NCI-H187 (cell line): ENCODE data around the gene CDC34.

ENCODE experiments used
- DNase-seq, 2 experiments: peaks; one replicate each; lab custom pipeline; 2025; lab: John Stamatoyannopoulos, UW

Gene CDC34

DNA sequence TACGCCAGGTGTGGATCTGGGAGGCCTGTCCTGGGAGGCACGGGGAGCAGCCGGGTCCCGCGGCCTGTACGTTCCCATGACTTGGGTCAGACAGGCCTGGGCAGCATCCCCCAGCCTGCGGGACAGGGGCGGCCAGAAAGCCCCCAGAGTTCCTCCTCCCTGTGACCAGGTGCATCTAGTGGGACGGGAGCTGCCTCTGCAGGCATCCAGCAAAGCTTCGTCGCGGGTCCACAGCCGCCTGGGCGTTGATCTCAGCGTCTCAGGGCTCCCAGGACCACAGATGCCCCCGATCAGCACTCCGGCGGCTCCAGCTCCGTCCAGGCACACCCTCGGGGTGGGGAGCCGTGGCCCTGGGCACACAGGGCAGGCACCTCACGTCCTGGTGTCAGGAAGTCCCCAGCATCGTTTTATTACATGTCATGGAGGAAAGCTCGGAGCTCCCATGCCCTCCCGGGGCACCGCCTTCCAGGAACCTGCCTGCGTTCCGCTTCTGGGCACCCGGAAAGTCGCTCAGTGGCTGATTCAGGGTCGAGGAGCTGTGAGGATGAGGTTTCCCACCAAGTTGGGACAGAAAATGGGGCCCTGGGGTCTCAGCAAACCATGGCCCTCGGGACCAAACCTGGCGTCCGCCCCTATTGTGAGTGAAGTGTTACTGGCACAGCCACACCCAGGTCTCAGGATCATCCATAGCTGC lies 10.8 kb downstream of the CDC34 start:
- no peak for DNase-seq

DNA sequence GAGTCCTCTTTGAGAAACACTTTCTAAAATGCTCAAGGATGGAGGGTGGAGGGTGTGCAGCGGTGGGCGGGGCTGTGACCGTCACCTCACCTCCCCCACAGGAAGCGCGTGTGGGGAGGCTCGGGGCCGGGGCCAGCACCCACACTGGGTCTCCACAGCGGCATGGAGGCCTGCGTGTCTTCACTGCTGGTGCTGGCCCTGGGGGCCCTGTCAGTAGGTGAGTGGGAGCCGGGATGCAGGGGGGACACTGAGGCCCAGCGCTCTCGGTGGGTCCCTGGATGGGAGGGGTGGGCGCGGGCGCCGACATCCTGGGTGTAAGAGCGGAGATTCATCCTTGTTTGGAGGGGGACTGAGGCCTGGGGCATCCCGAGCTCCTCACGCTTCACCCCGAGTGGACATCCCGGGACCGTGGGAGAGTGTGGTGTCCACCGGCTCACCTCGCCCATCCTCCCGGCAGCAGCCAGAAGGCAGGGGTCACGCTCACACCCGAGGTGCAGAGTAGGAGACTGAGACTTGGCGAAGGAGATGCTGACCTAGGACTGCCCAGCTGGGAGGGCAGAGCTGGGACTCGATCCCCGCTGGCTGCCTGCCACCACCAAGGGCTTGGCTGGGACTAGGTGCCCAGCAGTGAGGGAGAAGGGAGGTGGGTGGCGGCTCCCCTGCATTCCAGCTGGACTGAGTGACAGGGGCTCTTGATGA lies 12.5 kb downstream of the CDC34 start, which contains the start of gene GZMM:
GZMM (plus strand) TSS at position 144 of the 699 bp plus-strand sequence; CDS start at position 163, 19 bp downstream.
- DNase-seq, result no peak

DNA sequence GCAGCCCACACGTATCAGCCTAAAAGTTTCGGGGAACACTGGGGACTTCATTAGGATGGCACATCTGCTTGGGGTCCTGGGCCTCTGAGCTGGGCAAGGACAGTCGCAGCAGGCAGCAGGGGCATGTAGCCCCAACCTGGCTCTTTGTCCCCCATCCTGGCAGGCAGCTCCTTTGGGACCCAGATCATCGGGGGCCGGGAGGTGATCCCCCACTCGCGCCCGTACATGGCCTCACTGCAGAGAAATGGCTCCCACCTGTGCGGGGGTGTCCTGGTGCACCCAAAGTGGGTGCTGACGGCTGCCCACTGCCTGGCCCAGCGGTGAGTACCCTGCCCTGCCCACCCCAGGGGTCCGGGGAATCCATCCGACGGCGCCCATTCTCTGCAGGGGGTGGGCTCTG lies 15.6 kb downstream of the CDC34 start:
- no peak for DNase-seq

DNA sequence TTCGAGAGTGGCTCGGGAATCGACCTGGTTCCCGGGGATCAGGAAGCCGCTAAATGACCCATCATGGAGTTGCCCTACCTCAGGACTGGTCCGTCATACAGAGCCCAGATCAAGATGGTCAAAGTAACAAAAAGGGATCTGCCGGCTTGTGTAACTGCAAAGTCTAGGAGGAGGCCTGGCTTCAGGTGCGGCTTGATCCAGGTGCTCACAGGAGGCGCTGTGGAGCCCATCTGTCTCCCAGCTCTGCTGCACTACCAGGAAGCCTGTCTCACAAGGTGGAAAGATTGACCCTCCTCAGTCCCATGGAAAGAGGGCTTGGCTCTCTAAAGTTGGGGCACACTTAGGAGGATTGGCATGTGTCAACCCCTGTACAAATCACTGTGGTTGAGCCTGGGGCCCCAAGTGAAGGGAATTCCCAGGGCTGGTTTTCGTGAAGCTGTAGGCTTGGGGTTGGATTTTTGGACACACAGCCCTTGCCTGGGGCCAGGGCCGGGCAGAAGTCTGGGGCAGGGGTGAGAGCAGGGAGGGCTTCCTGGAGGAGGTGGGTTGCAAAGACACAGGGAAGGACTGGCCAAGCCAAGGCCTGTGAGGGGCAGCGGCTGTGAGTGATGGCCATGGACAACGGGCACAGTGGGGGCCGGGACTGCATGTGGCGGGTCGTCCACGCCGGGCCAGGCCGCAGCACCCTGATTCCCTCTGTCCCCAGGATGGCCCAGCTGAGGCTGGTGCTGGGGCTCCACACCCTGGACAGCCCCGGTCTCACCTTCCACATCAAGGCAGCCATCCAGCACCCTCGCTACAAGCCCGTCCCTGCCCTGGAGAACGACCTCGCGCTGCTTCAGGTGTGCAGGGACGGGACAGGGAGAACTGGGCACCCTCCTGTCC lies 16.5 kb downstream of the CDC34 start:
- DNase-seq, result no peak

DNA sequence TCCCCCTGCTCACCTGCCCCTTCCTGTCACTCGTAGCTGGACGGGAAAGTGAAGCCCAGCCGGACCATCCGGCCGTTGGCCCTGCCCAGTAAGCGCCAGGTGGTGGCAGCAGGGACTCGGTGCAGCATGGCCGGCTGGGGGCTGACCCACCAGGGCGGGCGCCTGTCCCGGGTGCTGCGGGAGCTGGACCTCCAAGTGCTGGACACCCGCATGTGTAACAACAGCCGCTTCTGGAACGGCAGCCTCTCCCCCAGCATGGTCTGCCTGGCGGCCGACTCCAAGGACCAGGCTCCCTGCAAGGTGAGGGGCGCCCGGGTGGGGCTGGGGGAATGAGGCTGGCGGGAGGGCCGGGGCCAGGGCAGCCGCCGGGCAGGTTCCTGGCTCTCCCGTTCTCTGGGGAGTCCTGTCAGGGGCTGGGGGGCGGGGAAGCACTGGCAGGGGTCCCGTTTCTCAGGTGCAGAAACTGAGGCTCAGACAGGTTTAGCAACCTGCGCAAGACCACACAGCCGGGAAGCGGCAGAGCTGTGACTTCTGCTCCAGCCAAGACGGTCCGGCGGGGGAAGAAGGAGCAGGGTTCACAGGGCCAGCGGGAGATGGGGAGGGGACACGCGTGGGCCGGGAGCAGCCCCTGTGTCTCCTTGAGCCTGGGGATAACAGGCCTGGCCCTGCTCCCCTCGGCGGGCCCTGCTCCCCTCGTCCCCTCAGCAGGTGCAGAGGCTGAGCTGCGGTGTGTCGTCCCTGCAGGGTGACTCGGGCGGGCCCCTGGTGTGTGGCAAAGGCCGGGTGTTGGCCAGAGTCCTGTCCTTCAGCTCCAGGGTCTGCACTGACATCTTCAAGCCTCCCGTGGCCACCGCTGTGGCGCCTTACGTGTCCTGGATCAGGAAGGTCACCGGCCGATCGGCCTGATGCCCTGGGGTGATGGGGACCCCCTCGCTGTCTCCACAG lies 17.6 kb downstream of the CDC34 start:
- no peak for DNase-seq

DNA sequence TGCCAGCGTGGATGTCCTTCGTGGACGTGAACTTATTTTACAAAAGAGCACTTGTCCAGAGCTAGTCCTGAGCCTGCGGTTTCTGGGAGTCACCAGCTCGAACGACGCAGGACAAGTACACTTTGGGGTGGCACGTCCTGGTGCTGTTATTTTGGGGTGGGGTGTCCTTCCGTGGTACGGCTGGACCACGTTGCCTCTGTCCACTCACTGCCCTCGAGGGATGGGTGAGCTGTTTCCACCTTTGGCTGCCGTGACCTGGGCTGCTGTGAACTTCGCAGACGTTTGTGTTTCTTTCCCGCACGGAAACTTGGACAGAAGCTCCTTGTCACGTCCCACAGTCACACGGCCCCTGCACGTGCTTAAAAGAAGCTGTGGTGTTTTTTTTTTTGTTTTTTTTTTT lies 23.3 kb downstream of the CDC34 start:
- DNase-seq, result no peak

DNA sequence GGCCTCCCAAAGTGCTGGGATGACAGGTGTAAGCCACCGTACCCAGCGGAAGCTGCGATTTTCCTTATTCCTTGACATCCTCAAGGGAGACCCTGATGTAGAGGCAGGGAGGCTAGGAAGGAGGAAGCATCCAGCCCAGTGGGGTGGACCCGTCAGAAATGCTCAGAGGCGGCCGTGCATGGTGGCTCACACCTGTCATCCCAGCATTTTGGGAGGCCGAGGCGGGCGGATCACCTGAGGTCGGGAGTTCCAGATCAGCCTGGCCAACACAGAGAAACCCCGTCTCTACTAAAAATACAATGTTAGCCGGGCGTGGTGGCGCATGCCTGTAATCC lies 23.9 kb downstream of the CDC34 start:
- no peak for DNase-seq

DNA sequence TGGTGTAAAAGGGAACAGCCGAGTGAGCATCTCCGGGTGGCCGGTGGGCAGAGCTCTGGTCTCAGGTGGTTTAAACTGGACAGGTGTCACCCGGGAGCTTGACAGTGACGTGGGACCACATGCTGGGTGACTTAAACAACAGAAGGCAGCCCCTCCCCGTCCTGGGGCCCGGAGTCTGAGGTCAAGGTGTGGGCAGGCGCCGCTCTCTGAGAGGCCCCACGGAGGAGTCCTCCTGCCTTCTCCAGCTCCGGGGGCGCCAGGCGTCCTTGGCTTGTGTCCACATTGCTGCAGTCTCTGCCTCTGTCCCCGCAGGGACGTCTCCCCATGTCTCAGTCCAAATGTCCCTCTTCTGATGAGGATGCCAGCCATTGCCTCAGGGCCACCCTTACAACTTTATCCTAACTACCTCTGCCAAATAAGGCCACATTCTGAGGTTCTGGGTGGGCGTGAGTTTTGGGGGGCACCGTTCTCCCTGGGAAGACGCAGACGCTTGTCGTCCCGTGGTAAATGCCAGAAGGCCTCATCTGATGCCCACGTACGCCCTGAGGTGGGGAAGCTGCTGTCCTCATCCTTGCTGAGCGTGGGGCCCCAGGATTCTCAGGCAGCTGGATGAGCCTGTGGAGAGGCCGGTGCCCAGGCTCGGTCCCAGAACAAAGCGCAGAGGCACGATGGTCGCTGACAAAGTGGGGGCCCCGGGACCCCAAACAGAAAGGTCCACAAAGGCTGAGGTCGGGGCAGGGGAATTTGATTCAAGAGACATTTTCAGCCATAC lies 25.2 kb downstream of the CDC34 start:
- DNase-seq, result no peak

DNA sequence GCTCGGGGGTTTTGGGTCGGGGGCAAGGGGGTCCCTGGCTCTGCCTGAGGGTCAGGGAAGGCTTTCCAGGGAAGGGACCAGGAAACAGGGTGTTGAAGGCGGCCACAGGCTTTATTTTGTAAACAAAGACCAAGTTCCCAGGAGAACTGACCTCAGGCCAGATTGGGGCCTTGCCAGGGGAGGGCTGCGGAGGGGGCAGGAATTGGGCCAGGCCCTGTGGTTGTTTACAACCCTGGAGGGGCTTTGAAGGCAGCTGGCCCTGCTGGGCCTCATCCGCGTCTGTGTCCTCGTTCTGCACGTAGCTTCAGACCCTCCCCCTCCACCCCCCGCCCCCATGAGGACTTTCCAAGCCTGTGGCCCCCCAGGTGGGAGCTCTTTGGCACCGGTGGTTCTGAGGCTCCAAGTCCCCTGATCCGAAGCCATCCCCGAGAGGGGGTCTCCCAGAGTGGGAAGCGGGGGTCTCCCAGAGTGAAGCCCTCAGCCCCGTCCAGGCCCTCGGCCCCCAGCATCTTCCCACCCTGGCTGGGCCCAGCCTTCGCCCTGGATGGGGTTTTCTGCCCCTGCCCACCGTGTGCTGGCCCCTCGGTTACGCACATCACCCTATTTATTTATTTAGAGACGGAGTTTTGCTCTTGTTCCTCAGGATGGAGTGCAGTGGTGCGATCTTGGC lies 27.3 kb downstream of the CDC34 start:
- DNase-seq, result no peak

DNA sequence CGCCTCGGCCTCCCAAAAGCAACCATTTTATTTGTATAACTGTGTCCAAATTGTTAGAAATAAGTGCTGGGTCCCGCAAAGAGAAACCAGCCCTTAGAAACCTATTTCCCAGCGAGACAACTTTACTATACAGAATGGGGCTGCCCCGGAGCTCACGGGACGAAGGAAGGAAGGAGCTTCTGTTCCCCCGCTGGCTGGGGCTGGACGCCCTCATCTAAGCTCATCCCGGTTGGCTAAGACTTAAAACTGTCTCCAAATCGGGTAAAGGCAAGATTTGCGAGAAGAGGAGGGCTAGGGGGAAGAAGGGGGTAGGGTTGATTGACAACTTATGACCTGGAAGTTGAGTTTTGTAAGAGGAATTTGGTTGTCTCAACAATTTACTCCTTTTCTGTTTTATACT lies 28.6 kb downstream of the CDC34 start:
- no peak for DNase-seq

DNA sequence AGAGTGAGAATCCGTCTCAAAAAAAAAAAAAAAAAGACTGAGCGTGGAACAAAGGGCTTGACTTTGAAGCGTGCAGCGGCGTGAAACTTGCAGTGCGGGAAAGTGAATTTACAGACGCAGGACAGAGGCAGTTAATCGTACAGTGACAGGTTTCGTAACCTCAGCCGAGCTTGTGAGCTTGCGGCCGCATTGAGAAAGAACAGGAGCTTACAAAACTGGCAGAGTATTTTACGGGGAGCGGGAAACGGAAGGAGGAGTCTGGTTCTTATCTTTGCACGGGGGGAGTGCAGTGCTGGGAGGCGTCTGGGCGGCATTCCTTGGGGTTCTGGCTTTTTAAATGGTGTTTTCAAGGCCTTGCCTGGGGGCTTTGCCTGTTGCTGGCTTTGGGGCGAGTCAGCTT lies 34.8 kb downstream of the CDC34 start:
- DNase-seq, result no peak

DNA sequence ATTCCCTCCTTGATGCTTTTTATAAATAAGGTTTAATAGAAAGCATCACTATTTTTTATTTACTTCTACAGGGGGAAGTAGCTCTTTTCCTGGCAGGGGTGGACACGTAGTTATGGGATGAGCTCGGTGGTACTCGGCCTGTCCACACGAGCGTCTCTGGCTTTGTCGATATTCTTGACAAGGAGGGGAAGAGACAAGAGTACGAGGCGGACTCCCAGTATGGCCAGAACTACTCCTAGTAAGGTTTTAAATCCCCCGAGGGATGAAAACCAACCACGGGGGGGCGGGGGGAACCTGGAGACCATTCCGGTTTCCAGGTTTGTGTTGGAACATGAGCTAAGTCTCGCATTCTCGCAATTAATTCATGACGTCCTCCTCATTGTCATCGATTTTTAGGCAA lies 35.3 kb downstream of the CDC34 start:
- no peak for DNase-seq

DNA sequence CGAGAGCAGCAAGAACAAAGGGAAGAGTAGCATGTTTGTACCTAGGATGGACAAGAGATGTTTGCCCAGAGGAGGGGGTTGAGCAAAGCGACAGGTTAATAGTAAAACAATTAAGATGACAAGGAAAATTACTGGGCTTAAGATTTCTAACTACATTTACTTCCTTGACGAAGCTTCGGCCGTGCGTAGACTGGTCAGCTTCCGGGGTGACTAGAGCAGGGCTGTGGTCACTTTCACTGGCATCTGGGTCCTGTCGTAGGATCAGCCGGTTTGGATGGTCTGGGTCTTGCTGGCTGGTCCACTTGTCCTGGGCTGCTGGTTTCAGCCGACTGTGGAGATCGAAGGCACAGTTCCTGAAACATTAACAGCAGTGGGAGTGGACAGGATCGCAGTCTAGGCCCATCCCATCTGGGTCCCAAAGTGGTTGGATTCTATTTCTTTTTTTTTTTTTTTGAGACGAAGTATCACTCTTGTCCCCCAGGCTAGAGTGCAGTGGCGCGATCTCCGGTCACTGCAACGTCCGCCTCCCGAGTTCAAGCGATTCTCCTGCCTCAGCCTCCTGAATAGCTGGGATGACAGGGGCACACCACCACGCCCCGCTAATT lies 35.8 kb downstream of the CDC34 start:
- DNase-seq, result no peak

DNA sequence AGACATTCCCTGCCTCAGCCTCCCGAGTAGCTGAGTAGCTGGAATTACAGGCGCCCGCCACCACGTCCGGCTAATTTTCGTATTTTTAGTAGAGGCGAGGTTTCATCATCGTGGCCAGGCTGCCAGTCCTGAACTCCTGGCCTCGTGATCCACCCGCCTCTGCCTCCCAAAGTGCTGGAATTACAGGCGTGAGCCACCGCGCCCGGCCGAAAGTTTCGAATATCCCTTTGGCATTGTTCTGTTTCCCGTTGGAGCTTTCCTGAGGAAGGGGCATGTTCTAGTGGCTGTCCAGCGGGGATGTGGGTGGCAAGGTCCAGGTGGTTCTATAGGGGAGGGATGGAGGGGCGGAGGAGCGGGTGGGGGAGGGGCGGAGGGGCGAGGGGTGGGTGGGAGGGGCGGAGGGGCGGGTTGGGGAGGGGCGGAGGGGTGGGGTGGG lies 38.7 kb downstream of the CDC34 start:
- DNase-seq, result no peak

DNA sequence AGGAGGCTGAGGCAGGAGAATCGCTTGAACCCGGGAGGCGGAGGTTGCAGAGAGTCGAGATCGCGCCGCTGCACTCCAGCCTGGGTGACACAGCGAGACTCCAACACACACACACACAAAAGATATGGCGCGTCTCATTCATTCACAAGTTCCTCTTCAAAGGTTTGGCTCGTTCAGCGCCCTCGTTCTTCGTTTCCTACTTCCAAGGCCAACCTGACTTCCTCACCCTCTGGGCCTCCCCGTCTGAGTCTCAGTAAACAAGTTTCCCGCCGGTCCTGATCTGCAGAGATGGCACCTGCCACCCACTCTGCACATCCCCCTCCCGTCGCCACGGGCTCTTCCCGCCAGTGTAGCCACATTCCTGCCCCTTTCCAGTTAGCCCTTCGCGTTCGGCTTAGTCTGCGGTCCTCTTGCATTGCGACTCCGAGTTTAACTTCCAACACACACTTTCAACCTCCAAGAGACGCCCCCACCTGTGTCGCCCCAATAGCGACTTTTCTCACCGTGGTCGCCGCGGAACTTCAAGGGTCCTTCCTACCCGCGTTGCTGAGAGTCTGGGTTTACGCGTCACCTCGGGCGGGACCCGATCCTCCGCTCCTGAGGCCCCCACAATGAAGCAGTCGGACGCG lies 39.5 kb downstream of the CDC34 start:
- peak in 1 of 2 experiments; percentile 42 for DNase-seq

DNA sequence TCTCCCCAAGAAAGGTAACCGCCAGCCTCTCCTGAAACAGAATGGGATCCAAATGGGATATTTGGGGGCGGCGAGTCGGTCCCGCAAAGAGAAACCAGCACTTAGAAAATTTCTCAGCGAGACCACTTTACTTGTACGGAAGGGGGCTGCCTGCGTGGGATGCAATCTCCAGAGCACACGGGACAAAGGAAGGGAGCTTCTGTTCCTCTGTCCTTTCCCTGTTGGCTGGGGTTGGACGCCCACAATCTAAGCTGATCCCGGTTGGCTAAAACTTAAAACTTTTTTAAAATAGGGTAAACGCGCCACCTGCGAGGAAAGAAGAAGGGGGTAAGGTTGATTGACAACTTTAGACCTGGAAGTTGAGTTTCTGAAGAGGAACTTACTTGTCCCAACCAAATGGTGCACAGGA lies 40.0 kb downstream of the CDC34 start:
- DNase-seq, result no peak

DNA sequence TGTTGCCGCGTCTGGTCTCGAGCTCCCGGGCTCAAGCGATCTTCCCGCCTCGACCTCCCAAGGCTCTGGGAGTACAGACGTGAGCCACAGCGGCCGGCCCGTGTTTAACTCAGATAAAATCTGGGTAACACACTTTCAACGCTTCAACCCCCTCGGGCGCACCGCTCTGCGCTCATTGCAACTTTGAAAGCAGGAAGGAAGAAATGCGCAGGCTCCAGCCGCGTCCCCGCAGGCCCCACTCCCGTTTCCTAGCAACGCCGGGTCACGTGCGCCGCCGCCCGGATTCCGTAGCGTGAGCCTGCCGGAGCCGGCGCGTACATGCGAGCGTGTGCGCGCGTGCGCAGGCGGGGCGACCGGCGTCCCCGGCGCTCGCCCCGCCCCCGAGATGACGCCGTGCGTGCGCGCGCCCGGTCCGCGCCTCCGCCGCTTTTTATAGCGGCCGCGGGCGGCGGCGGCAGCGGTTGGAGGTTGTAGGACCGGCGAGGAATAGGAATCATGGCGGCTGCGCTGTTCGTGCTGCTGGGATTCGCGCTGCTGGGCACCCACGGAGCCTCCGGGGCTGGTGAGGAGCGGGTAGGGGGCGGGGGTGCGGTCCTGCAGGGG lies 40.7 kb downstream of the CDC34 start, which contains the start of gene BSG:
BSG (plus strand) TSS at position 457 of the 603 bp plus-strand sequence; CDS start at position 496, 39 bp downstream.
- peak; percentile 92 to 98 for DNase-seq

DNA sequence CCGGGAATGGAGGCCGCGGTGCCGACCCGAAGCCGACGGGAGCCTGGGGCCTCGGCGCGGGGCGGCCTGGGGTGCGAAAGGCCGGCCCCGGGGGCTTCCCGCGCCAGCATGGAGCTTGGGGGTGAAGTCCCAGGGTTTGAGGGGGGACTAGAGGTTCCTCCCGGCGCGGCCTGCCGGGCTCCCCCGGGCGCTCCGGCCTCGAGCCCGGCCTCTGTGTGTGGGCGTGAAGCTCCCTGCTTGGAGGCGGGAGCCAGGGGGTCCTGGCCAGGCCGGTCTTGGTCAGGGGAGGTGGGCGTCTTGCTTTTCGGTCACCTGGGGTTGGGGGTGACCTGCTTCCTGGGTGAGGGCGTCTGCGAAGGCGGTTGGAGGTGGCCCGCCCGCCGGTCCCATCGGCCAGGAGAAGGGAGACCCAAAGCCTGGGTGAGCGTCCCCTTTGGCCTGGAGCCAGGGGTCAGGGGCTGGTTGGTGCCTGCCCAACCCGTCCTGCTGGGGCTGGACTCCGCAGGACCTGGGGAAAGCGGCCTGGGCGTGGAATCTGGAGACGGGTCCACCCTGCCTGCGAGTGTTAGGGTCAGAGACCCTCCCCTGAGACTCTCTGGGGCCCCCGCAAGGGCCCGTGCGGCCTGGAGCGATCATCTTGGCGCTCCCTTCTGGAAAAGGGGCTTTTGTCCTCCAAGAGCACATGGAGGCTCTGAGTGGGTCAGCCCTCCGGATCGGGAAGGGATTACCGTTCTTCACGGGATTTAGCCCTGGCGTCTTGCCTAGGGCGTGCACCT lies 41.4 kb downstream of the CDC34 start:
- DNase-seq, result no peak
